ENCODE measurements around the gene GALNT14. TPM values are rescaled to one million over a fixed set of nuclear protein-coding genes. Genes with fewer than 3 reads are reported as not detected.

Gene GALNT14
- total and polyA plus RNA-seq, 10 of the 15 experiments (the other 5 are each of a cell fraction or from before 2014, with no cell fraction given), result 3.7 to 17.8 (median 6.0) TPM

DNA sequence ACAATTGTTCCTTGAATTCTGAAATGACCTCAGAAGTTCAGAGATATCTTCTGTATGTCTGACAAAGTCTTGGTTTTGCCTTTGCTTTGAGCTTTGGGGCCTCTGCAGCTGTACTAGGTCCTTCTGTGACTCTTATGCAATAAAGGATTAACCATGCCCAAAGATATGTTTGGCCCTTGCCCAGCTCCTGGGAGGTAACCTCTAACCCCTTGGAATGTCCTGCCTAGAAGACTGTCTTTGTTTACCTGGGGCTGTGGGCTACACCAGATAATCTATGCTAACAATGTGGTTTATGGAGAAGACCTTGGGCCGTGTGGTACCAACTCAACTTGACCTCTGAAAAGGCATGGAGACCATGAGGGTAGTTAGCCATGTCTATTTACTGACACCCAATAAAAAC, 190.1 kb downstream of the GALNT14 start:
- H2AFZ ChIP-seq (ENCODE audit: control insufficient read depth, low read depth, low read length), result no peak overlapping the region
- H3K9ac ChIP-seq (ENCODE audit: control insufficient read depth, insufficient read depth, low read length), result no peak overlapping the region
- ChIA-PET POLR2A (no interaction called here), SMC1A (ENCODE audit: uncharacterized antibody, unreplicated experiment) (interaction anchor here (1.1 to 1.7 kb wide), 2 partner anchors 9 to 222 kb away, joined by 3 read pairs; no protein-coding TSS in a partner anchor), CTCF (interaction anchor here (1.3 kb wide), 1 partner anchor 86 kb away, joined by 3 read pairs; no protein-coding TSS in a partner anchor), RAD21 (ENCODE audit: unreplicated experiment) (no interaction called here)
- no TSS peak for BruUV-seq (replicated peaks)
- no peaks in the 10 kb centered on the region; a peak in 2 of 4 replicates for H3K36me3 ChIP-seq (ENCODE audit: control insufficient read depth in 2 of 2, insufficient read depth in 2 of 2, low read length in 1 of 2)
- ATAC-seq (no peak), DNase-seq (ENCODE audit: low read depth, low spot score) (no peak), FAIRE-seq (no peak)
- WGBS (ENCODE audit: insufficient coverage, insufficient replicate concordance, low lambda C conversion rate, missing lambda C conversion rate), result 0% methylated on average over 1 of the region's 1 CpG
- H3K27ac ChIP-seq (ENCODE audit: control insufficient read depth, insufficient read depth), result no peak overlapping the region
- no peaks in the 10 kb centered on the region for H3K27me3 ChIP-seq (replicated peaks in 1 of 2; ENCODE audit: control insufficient read depth in 2 of 2, insufficient read depth in 2 of 2, low read length in 1 of 2)
- in situ Hi-C loops (cut with MboI), result no loop called here
- no peaks in the 10 kb centered on the region for H3K9me3 ChIP-seq (replicated peaks; ENCODE audit: control insufficient read depth, insufficient read depth, low read length)
- H3K4me3 ChIP-seq, result no peak overlapping the region
- H3K4me2 ChIP-seq (ENCODE audit: control insufficient read depth, insufficient read depth), result no peak overlapping the region
- TF ChIP-seq BRCA1 (IDR thresholded peaks at IDR 0.05; ENCODE audit: low read depth, low read length), result no peak
- no peaks in the 10 kb centered on the region for H3K79me2 ChIP-seq (ENCODE audit: control insufficient read depth, insufficient read depth, low read length)
- intact Hi-C loops (cut with micrococcal nuclease; ENCODE audit: unreplicated experiment), result no loop called here
- no peaks in the 10 kb centered on the region for H3K4me1 ChIP-seq (ENCODE audit: control insufficient read depth, insufficient read depth, low read length)
- no peaks in the 10 kb centered on the region for H4K20me1 ChIP-seq (ENCODE audit: control insufficient read depth, insufficient read depth)

DNA sequence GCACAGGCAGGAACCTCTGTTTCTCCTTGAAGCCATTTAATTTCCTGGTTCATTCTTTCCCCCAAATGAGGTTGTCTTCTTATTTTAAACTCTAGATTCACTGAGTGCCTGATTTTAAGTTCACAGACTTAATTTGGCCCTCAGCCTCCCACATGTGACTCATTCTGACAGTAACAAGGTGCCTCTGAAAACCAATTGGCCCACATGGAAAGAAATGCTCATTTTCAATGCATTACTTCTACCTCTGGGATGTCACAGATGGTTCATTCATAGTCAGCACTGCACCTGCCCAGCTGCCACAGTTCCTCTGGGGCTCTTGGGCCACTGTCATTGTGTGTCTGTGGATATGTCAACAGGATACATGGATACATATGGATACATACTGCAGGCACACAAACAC, 190.6 kb downstream of the GALNT14 start:
- H3K4me2 ChIP-seq (ENCODE audit: control insufficient read depth, insufficient read depth), result no peak overlapping the region
- H3K36me3 ChIP-seq (ENCODE audit: control insufficient read depth in 2 of 2, insufficient read depth in 2 of 2, low read length in 1 of 2), result no peaks in the 10 kb centered on the region; a peak in 2 of 4 replicates
- H3K4me3 ChIP-seq, result no peak overlapping the region
- H4K20me1 ChIP-seq (ENCODE audit: control insufficient read depth, insufficient read depth), result no peaks in the 10 kb centered on the region
- ChIA-PET SMC1A (ENCODE audit: uncharacterized antibody, unreplicated experiment) (interaction anchor here (1.7 kb wide), 1 partner anchor 222 kb away, joined by 3 read pairs; no protein-coding TSS in a partner anchor), CTCF (interaction anchor here (1.0 kb wide), 1 partner anchor 234 kb away, joined by 3 read pairs; no protein-coding TSS in a partner anchor), POLR2A (no interaction called here), RAD21 (ENCODE audit: unreplicated experiment) (no interaction called here)
- FAIRE-seq, result no peak
- no peaks in the 10 kb centered on the region for H3K4me1 ChIP-seq (ENCODE audit: control insufficient read depth, insufficient read depth, low read length)
- no peak for ATAC-seq
- in situ Hi-C loops (cut with MboI) (no loop called here), intact Hi-C loops (cut with micrococcal nuclease; ENCODE audit: unreplicated experiment) (no loop called here)
- no peak for DNase-seq (ENCODE audit: low read depth, low spot score)
- H3K27ac ChIP-seq (ENCODE audit: control insufficient read depth, insufficient read depth), result no peak overlapping the region
- no peak overlapping the region for H3K9ac ChIP-seq (ENCODE audit: control insufficient read depth, insufficient read depth, low read length)
- no peaks in the 10 kb centered on the region for H3K79me2 ChIP-seq (ENCODE audit: control insufficient read depth, insufficient read depth, low read length)
- H2AFZ ChIP-seq (ENCODE audit: control insufficient read depth, low read depth, low read length), result no peak overlapping the region
- H3K27me3 ChIP-seq (replicated peaks in 1 of 2; ENCODE audit: control insufficient read depth in 2 of 2, insufficient read depth in 2 of 2, low read length in 1 of 2), result no peaks in the 10 kb centered on the region
- BruUV-seq (replicated peaks), result no TSS peak
- TF ChIP-seq JUNB (IDR thresholded peaks at IDR 0.05), result no peak
- no peaks in the 10 kb centered on the region for H3K9me3 ChIP-seq (replicated peaks; ENCODE audit: control insufficient read depth, insufficient read depth, low read length)
